ENCODE results near the gene FAXDC2. TPM values are rescaled to one million over a fixed set of nuclear protein-coding genes. Genes with fewer than 3 reads are reported as not detected.

FAXDC2 gene
- total RNA-seq, 2 experiments from 2014 or later, result not detected

Small RNAs within 50 kb of the gene (microRNA-seq; reads per million reads assigned to microRNA genes)
- gene MIR378H (ENCODE audit: borderline microRNAs expressed, borderline replicate concordance), result not detected

Other genes with a start within 250 kb of the FAXDC2 start
- gene LARP1, start 95.2 kb downstream of the FAXDC2 start, total RNA-seq, result 100 to 1,000 TPM; 200 to 203 TPM
- gene CNOT8, start 8.0 kb upstream of the FAXDC2 start, total RNA-seq, result 10 to 100 TPM; 63.5 to 65.3 TPM
- 10 to 100 TPM; 20.1 to 23.3 TPM for gene GEMIN5, start 87.6 kb upstream of the FAXDC2 start, total RNA-seq
- gene MRPL22, start 90.5 kb upstream of the FAXDC2 start, total RNA-seq, result 10 to 100 TPM; 88.3 to 92.2 TPM
- under 1 TPM; 0.05 to 0.10 TPM for gene KIF4B, start 163.2 kb upstream of the FAXDC2 start, total RNA-seq

All from activated naive CD4-positive, alpha-beta T cell treated with anti-CD3 and anti-CD28 coated beads for 36 hours (primary cell).